Stimulated activated CD4-positive, alpha-beta T cell treated with anti-CD3 and anti-CD28 coated beads, Interleukin-12 subunit alpha, Interleukin-12 subunit beta, amount 100 ng/mL, for 4 hours (primary cell): ENCODE measurements around the gene GJA10.
A peak's percentile ranks its signal among the peaks of the same experiment; 100 is the strongest.

Experiments used
- DNase-seq: peaks from one replicate; pipeline ENCODE4 v3.0.0-alpha.2; 2020

GJA10 gene

DNA sequence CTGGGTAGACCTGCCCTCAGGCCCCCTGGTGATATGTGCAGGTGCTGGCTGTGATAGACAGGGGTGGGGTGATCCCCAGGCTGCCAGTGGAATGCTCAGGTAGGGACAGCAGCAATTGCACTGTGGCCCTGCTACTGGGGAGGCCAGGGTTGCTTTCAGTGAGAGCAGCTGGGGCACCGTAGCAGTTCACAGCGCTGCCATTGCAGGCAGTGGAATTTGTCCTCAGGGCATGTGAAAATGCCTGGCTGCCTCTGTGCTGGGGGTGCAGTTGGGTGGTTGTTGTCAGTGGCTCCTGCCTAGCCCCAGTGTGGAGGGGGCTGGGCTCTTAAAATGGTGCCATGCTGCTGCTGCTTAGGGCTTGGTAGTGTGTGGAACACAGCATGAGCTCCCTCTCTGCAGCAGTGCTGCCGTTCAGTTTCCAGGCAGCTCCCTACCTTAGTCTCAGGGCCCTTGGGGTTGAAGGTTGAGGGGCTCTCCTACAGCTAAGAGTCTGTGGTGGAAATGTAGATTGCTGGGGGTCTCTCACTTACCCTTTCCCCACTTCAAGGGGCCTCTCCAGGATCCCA is 23.6 kb downstream of the GJA10 start:
- no peak for DNase-seq

DNA sequence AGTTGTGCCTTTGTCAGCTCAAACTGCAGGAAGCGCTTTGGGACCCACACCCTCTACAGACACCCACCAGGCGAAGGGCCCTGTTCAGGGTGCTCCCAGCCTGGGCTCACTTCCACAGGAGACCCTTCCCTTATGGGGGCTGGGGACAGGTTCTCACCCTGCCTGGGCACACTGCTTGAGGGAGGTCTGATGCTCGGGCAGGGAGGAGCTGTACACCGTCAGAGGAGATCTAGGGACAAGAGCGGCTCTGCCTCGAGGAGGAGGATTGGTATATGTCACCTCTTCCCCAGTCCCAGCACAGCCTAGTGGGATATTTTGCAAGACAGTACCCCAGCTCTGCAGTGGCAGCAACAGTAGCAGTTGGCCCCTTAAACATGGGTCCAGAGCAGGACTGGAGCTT is 26.9 kb downstream of the GJA10 start:
- no peak for DNase-seq

DNA sequence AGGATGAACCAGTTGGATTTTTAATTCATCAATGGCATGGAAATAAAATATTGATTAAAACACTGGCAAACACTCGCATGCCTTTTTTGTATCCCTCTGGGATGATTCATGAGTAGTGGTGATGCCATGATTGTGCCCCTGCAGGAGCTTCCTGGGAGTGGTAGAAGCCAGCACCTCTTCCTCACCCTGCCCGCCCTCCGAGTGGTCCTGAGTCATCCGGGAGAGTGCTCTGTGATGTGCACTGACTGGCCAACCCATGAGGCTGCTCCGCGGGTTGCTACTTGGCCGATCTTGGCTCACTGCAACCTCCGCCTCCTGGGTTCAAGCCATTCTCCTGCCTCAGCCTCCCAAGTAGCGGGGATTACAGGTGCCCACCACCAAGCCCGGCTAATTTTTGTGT is 27.4 kb downstream of the GJA10 start:
- no peak for DNase-seq

DNA sequence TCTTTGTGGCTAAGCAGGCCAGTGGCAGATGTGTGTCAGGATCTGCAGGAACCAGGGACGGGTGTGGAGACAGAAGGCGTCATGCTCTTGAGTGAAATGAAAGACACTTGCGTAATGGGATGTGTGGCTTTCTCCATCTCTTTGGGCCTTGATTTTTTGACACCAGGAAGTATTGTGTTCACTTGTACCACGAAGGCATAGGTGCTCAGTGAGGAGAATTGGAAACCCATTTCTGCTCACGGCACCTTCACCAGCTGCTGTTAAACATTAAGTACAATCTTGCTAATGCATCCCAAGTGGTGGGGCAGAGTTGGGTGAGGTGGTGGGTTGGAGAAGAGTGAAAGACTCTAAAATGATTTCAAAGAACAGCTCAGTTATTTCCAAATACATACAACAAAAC is 30.0 kb downstream of the GJA10 start:
- DNase-seq, result no peak

DNA sequence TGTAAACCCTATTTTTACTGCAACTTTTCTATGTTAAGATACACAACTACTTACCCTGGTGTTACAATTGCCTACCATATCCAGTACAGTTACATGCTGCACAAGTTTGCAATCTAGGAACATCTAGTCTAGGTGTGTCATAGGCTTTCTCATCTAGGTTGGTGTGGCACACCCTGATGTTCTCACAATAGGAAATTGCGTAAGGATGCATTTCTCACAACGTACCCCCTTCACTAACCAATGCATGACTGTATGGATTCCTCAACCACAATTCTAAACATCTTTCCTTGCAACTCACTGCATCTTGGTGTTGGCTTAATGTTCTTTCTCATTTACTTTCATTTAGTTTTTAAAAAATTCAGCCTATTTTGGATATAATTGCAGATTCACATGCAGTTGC is 31.6 kb downstream of the GJA10 start:
- DNase-seq, result no peak

DNA sequence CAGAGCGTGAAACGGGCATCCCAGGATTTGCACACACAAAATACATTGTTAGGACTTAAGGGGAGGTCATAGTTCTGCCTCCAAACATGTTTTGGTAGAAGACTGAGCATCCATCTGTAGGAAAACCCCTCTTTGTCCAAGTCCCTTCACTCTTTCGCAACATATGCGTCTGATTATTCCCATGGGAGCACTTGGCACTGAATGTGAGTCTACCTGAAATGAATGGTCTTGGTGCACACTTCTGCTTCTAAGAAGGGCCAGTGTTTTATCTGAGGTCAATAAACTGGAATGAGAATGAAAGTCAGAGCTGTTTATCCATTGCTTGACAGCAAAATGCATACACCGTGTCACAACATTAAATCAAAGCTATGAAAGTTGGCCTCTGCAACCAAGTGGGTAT is 33.0 kb downstream of the GJA10 start:
- no peak for DNase-seq

DNA sequence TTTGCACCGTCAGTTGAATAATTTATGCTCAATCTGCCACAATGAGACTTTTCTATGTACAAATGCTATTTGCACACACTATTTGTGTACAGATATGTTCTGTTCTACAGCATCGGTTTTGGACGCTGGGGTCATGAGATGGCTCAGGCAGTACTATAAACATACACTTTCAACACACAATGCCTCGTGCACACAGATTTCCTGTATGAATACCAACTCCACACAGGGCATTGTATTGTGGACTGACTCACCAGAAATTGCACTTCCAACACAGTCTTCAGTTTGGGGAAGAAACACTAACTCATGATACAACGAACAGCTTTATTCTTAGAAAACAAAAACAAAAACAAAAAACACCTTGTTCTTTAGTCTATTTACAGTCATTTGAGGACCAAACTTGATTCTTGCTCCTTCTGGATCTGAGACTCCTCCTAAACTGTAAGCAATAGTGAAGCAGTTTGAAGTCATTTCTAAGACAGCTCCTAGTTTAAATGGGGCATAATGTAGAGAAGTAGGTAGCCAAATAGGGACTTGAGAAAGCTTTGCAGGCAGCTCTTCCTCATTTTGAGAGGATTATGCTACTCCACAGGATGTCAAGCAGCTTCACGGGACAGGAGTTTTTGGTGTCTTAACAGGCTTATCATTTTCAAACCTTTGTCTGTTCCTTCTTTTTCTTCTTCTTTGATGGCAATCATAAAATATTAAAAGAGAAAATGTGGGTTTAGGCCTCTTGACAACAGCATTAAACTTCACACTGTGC is 33.7 kb downstream of the GJA10 start:
- DNase-seq, result no peak

DNA sequence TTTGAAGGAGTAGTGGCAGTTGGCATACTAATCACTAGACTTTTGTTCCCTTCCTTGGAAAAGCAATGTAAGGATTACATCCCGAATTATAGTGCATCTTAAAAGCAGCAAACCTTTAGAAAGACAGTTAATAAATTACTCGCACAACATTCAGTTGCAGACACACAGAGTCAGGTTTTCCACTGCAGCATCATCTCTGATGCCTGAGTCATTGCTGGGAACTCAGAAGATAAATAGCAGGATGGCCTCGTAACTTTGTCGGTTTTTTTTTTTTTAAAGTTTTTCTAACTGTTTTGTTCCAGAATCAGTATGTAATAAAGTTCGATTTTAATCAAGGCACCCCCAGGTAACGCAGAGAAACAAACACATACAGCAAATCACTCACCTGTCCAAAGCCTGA is 34.3 kb downstream of the GJA10 start:
- DNase-seq, result no peak

DNA sequence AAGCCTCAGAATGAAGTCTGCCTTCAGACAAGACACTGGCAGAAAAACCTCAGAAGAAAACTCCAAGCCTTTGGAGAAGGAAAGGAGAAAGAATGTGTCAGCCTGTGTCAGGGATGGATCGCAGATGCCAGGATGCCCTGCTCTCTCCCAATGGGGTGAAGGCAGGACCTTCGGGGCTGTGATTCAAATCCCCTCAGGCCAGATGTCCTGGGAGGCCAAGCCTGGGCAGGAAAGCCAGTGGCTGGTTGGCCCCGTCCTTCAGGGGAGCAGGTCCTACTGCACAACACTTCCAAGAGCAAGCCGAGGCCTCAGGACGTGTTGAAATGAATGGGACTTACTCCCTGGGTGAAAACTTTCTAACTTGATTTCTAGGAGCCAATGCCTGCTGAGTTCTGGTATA is 36.5 kb downstream of the GJA10 start:
- no peak for DNase-seq

DNA sequence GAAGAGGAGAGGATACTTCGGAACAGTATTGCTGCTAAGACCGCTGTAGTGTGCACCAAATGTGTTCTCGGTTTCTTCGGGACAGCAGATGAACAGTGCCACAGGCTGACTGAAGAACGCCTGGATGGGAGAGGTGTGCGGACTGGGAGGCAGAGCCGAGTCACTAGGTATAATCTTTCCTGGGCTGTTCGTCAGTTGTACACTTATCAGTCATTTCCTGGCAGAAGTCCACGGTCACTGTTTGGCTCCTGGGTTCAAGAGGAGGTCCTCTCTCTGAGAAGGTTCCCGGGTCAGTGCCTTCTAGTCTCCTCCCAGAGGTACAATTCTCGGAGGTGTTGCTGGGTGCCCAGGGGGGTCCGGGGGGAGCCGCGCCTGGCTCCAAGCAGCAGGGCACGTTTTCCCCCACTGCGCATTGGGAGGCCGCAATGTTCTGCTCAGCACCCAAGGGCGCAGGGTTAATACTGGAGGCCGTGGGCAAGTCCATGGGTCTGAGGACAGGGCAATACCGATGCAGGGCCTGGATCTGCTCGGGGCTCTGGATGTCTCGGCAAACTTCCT is 38.1 kb downstream of the GJA10 start:
- DNase-seq, result no peak

DNA sequence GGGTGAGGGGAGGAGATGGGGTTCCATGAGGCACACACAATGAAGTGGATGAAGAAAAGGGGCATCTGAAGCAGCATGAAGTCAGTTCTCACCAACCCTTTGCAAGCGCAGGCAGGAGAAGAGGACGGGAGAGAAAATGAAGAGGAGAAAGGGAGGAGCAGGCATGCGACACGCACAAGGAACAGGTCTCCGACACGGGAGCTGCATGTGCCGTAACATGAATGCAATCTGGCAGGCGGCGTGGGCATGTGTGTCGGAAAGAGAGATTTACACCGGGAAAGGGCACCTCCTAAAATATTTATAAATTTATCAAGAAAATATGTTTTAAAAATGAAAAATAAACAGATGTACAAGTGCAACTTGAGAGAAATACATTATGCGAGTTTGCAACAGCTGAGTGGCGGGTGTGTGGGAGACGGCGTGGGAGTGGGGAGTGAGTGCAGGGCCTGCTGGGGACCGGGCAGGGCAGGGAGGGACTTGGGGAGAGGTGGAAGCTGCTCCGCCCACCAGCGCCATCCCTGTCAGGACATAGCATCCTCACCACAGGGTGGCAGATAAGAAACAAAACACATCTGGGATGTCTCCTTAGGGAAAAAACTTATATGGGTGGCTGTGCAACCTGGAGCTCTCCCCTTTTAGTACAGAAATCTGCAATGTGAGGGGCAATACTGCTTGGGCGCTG is 40.6 kb downstream of the GJA10 start:
- DNase-seq, result no peak

DNA sequence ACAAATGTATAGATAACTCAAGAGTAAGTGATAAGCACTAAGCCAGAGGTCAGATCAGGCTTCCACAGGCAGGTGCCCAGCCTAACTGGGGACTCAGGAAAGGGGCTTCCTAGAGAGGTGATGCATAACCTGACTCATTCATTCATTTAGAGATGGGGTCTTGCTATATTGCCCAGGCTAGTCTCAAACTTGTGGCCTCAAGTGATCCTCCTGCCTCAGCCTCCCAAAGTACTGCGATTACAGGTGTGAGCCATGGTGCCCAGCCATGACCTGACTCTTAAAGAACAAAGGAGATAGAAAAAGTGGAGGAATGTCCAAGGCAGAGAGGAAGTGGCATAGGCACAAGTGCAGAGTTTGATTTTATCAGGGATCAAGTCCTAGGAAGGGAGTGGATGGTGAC is 41.9 kb downstream of the GJA10 start:
- no peak for DNase-seq

DNA sequence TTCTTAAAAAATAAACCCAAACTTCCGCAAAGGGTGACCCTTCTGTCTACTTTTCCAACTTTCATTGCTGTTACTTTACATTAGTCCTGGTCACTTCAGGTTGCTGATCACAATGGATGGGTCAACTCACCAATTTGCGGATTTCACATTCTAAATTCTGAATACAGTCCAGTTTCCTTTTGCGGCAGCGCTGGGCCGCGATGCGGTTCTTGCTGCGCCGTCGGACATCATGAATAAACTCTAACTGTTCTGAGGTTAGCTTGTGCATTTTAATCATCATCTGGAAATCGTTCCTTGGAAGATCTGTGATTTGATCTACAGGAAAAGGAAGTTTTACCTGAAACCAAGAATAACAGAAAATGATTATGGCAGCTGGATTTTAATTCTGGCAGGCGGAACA is 43.7 kb downstream of the GJA10 start:
- no peak for DNase-seq

DNA sequence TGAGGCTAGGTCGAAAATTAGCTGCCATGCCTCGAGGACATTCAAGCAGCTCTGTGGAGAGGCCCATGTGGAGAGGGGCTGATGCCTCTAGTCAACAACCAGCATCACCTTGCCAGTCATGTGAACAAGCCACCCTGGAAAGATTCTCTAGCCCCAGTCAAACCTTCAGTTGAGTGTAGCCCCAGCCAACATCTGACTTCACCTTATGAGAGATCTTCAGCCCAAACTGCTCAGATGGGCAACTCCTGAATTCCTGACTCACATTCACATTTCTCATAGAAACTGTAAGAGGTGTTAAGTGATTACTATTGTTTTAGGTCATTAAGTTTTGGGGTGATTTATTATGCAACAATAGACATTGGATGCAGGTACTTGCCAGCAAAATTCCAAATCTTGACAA is 44.9 kb downstream of the GJA10 start:
- DNase-seq, result no peak

DNA sequence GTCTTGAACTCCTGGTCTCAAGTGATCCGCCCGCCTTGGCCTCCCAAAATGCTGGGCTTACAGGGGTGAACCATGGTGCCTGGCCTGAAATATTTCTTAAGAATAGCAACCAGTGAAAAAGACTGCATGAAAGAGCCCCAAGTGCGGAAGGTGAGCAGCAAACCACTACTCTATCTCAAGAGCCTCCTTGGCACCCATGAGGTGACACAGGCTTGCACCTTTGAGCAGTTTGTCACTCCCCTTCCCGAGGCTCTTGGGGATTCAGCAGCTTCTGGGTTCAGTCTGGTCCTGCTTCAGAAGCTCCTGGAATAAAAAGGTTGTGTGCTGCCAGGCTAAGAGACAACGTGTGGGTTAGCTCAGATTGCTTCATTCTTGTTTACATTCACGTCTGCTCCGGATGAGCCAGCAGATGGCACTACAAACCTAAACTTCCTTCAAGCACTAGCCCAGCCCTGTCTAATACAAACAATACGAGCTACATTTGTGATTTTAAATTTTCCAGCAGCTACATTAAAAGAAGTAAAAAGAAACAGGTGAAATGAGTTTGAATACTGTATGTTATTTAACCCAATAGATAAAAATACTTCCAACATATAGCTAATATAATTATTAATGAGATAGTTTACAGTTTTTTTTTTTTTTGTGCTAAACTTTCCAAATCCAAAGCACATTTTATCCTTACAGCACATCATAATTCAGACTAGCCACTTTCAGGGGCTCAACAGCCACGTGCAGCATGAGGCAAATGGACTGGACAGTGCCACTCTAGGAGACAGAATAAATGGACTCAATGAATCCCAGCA is 46.2 kb downstream of the GJA10 start:
- DNase-seq, result peak; percentile 48

DNA sequence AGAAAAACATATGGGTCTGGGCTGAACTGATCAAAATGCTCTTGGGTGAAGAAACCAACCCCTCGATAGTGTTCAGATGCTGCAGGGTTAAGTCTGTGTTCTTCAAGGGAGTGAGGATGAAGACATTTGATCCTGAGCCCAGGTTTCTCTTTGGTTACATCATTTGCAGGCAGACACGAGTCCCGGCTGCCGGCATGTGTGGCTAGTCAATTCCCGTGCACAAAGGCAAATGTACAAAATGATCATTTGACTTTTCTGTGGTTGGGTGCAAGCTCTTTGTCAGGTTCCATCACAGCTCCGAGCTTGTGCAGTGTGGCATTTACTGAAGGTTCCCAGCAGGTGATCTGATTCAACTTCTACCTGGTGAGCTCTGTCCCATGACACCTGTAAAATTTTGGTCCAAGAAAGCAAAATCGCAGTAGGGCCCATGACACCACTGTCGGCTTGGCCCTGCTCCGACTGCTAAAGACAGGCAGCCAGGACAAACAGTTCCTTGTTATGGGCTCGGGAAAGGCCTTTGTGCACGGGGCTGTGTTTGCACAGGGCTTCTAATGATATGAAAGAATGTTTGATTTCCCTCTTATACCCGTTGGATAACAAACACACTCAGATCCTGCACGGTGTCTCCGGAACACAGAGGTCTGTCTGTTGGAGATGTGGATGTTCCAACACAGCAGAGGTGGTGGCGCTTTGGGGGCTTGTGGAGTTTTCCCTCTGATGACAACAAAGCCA is 46.9 kb downstream of the GJA10 start:
- DNase-seq, result no peak

DNA sequence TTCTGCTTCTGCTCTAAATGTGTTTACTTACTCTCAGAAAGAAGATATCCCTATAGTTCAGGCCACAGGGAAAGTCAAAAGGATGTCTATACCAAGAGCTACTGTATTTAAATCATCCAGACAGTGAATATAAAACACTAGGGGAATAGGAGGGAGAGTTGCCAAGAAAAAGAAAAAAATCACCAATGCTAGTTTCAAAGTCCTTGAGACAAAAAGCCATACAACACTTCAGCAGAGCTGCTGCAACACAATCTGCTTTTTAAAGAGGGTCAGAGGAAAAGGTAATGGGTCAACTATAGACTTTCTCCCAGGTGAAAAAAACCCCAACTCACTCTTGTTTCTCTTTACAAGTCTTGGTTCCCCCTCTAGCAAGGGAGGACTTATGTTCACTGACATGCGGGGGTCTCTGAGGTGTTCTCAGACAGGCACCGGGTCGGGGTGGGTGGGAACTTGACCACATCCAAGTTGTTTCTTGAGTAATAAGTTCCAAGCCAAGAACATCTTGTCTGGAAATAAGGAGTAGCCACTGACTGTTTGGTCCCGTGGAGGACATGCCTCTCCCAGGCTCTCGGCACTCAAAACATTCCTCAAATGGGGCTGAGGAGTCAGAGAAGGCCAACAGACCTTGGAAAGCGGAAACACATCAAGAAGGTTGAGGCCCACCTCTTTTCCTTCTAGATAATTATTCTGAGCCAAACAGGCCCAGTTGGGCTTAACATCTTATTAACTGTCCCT is 47.7 kb downstream of the GJA10 start:
- DNase-seq, result no peak

DNA sequence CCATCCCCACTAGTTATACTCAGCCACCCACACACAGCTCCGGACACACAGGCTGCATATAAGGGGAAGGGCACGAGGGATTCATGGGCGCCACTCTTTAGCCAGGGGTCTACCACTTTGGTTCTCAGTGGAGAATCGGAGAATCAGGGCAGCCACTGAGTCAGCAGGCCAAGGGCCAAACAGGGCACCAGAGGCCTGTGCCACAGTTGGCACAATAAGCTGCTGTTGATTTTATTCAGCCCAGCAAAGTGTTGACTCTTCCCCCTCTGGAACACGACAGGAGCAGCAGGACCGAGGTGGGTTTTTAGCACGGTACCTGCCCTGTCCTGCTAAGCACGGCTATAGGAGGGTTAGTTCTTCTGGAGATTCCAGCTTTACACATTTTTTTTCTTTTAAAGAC is 48.3 kb downstream of the GJA10 start:
- no peak for DNase-seq

DNA sequence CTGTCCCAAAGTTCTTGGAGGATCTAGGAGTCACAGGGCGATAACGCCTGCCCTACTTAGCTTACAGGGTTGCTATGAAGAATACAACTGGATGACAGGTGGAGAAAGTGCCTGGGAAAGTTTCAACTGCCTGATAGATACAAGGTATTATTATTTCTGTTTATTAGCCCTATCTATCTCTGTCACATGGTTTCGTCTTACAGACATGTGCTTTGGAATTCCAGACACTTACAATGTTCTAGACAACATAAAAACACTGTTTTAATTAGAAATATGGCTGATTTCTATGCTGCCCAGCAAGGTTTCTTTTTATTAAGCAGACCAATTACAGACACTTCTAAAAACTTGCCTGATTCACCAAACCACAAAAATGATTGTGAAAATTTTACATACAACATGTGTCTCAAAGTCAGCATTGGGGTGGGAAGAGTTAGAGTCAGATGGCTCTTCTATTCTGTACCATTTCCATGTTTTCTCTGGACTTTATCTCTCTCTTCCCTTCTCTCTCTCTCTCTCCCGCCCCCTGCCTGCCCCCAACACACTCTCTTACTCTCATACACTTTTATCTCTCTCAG is 50.0 kb downstream of the GJA10 start:
- DNase-seq, result no peak

DNA sequence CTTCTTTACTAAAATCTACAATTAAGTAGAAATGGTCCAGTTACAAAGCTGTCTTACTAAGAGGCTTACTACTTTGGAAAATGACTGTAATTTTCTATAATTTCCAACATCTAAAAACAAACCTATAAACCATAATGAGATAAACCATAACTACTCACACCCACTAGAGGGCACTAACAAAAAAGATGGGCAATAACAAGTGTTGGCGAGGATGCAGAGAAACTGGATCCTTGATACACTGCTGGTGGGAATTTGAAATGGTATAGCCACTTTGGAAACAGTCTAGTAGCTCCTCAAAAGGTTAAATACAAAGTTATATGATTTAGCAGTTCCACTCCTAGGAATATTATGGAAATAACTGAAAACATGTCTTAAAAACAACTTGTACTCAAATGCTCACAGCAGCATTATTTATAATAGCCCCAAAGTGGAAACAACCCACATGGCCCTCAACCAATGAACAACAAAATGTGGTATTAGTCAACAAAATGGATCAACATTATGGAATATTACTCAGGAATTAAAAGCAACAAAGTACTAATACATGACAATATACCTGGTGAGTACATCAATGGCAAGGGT is 50.6 kb downstream of the GJA10 start:
- DNase-seq, result no peak
